ENCODE data around the gene RNASE11. TPM values are rescaled to one million over a fixed set of nuclear protein-coding genes. Genes with fewer than 3 reads are reported as not detected.

The RNASE11 gene
- polyA plus RNA-seq, 4 donors, result not detected

DNA sequence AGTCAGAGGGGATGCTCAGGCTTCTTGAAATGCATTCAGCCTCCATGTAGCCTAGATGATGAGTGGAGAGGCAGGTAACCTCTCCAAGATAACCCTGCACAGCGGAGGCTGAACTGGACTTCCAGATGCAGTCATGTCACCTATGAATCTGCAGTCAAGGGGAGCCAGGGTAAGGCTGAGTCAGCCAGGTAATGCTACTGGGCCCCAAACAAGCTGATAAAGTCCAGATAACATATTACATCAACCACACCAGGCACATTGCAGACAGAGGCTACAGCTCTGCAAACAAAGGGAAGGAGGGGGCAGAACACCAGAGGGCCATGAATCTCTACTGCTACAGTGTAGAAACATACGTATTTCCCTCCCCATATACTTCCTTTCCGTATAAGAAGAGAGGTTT is 40.9 kb downstream of the RNASE11 start:
- no peak for DNase-seq (ENCODE audit: low read depth in 4 of 4, low spot score in 2 of 4)

GRCh38 chr14:20539906-20540305 is 47.9 kb downstream of the RNASE11 start:
- DNase-seq (ENCODE audit: low read depth in 4 of 4, low spot score in 2 of 4), result no peak

Other genes starting within 250 kb of the RNASE11 start
- gene PARP2, start 244.4 kb downstream of the RNASE11 start, polyA plus RNA-seq (ENCODE audit: insufficient read length in 4 of 4), result 10 to 100 TPM; 41.5 to 71.9 (median 56.7) TPM
- gene TEP1, start 174.5 kb downstream of the RNASE11 start, polyA plus RNA-seq (ENCODE audit: insufficient read length in 4 of 4), result 10 to 100 TPM; 13.8 to 21.6 (median 16.7) TPM
- under 1 TPM; 0.40 to 0.46 (median 0.44) TPM for gene KLHL33, start 151.8 kb downstream of the RNASE11 start, polyA plus RNA-seq (ENCODE audit: insufficient read length in 4 of 4)
- gene OSGEP, start 133.2 kb downstream of the RNASE11 start, polyA plus RNA-seq (ENCODE audit: insufficient read length in 4 of 4), result 10 to 100 TPM; 40.5 to 90.4 (median 63.4) TPM
- 100 to 1,000 TPM; 310 to 338 (median 322) TPM for gene APEX1, start 132.8 kb downstream of the RNASE11 start, polyA plus RNA-seq (ENCODE audit: insufficient read length in 4 of 4)
- gene PIP4P1, start 126.6 kb downstream of the RNASE11 start, polyA plus RNA-seq (ENCODE audit: insufficient read length in 4 of 4), result 10 to 100 TPM; 32.0 to 42.0 (median 33.1) TPM
- 10 to 100 TPM; 55.0 to 95.5 (median 62.3) TPM for gene PNP, start 118.6 kb downstream of the RNASE11 start, polyA plus RNA-seq (ENCODE audit: insufficient read length in 4 of 4)
- gene RNASE10, start 82.5 kb downstream of the RNASE11 start, polyA plus RNA-seq (ENCODE audit: insufficient read length in 4 of 4), result under 1 TPM in 2 of 4 donors, not detected in 2; 0.41 to 0.60 TPM
- gene RNASE9, start 27.0 kb downstream of the RNASE11 start, polyA plus RNA-seq (ENCODE audit: insufficient read length in 4 of 4), result not detected
- not detected for gene RNASE12, start 3.4 kb upstream of the RNASE11 start, polyA plus RNA-seq (ENCODE audit: insufficient read length in 4 of 4)
- not detected for gene OR6S1, start 53.7 kb upstream of the RNASE11 start, polyA plus RNA-seq (ENCODE audit: insufficient read length in 4 of 4)
- gene RNASE4, start 96.6 kb upstream of the RNASE11 start, polyA plus RNA-seq (ENCODE audit: insufficient read length in 4 of 4), result 1 to 10 TPM; 3.1 to 5.5 (median 4.1) TPM
- gene ANG, start 100.8 kb upstream of the RNASE11 start, polyA plus RNA-seq (ENCODE audit: insufficient read length in 4 of 4), result 1 to 10 TPM; 2.9 to 5.0 (median 3.7) TPM
- gene EDDM3A, start 157.9 kb upstream of the RNASE11 start, polyA plus RNA-seq (ENCODE audit: insufficient read length in 4 of 4), result under 1 TPM; 0.19 to 0.43 (median 0.28) TPM
- gene EDDM3B, start 180.4 kb upstream of the RNASE11 start, polyA plus RNA-seq (ENCODE audit: insufficient read length in 4 of 4), result under 1 TPM in 1 of 4 donors, not detected in 3; 0.11 TPM
- gene RNASE6, start 193.3 kb upstream of the RNASE11 start, polyA plus RNA-seq (ENCODE audit: insufficient read length in 4 of 4), result 1 to 10 TPM; 5.0 to 7.4 (median 5.6) TPM
- 100 to 1,000 TPM; 117 to 201 (median 179) TPM for gene RNASE1, start 214.8 kb upstream of the RNASE11 start, polyA plus RNA-seq (ENCODE audit: insufficient read length in 4 of 4)

Measured in left renal cortex interstitium (tissue), 4 donors.